A549 treated with CORT108297 at 1 μM for 4 hours (cell line): ENCODE results near the gene CHRNB1. TPM values are rescaled to one million over a fixed set of nuclear protein-coding genes. Genes with fewer than 3 reads are reported as not detected.

Source experiments
- total RNA-seq: library from RNA; stranded (reverse); fragments of 200-300 nt; extraction: Qiagen RNA extraction; gene quantifications from 5 replicates; pipeline ENCODE4 v1.2.3, GENCODE V29; 2022

Gene CHRNB1
- 5.2 to 9.8 TPM (median 8.8 TPM) in 5 replicates for total RNA-seq

GRCh38 chr17:7444682-7445618, at the start of gene CHRNB1:
Gene CHRNB1 (plus strand): TSS chr17:7445061. CDS start chr17:7445128, 67 bp downstream.

DNA sequence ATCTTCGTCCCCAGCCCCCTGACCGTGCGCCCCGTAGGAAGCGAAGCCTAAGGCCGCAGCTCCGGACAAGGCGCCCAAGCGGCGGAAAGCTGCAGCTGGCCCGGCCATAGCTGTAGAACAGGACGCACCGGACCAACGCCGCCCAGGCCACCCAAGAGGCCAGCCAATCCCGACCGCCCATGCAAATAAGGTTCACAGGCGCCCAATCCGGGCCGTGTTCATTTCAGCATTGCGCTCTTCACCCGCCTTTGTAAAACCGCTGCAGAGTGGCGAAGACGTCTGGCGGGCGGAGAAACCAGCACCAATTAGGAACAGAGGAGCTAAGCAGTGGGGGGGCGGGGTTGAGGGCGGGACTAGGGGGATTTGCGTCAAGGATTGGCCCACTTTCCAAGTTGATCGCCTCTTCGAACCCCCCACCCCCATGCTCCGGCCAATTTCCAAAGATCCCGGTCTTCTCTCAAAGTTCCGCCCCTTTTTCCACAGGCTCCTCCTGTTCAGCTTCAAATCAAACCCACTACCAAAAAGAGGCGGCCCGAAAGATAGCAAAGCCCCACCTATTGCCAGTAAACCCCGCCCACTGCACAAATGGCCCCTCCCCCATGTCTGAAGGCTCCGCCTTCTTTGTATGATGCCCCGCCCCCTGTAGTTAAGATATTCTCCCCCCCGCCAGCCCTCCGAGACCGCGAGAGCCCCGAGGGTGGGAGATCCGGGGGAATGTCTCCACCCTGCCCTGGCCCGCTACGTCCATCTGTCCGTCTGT, 40.7 kb upstream of the CHRNB1 start, which contains the start of gene TMEM256:
TMEM256 (minus strand) TSS at position 121 of the 760 bp plus-strand sequence; CDS start at position 108, 13 bp downstream.

DNA sequence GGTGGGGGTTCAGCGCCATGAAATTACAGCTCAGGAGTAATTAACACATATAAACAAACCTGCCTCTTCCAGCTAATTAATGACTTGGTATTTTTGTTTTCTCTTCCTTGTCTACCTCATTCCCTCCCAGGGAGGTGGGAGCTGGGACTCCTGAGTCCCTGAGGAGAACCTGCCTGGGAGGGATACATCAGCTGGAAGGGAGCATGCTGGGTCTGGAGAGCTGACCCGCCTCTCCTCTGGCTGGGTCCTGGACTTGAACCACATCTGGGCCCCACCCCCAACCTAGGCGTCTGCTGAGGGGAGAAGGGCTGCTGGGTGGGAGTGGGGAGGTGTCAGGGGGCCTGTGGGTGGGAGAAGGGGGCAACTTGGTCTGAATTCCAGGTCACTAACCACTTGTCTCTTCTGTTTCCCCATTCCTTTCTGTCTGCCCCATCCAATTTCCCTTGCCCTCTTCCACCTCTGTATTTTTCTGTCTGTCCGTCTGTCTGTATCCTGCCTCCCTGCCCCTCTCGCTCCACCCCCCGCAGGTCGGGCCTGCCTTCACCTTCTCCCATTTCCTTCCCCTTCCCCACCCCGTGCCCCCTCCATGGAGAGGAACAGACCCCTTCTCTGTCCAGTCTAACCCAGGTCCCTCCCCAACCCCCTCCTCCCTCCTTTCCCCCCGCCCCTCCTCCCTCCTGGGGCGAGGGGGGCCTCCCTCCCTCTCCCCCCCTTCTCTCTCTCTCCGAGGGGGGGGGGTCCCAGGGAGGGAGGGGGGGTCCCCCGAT, 37.2 kb upstream of the CHRNB1 start, which contains the start of gene NLGN2:
NLGN2 (plus strand) TSS at position 361 of the 767 bp plus-strand sequence. CDS start 411 bp downstream, outside the sequence.

GRCh38 chr17:7419819-7420610, 24.8 kb upstream of the CHRNB1 start, which contains the start of gene SPEM1:
Gene SPEM1 (plus strand): TSS chr17:7420324. CDS start chr17:7420385, 61 bp downstream.

GRCh38 chr17:7425316-7425715, 19.5 kb upstream of the CHRNB1 start, which contains the start of gene SPEM2:
Gene SPEM2 (plus strand): TSS chr17:7425616. CDS start chr17:7425689, 73 bp downstream.

DNA sequence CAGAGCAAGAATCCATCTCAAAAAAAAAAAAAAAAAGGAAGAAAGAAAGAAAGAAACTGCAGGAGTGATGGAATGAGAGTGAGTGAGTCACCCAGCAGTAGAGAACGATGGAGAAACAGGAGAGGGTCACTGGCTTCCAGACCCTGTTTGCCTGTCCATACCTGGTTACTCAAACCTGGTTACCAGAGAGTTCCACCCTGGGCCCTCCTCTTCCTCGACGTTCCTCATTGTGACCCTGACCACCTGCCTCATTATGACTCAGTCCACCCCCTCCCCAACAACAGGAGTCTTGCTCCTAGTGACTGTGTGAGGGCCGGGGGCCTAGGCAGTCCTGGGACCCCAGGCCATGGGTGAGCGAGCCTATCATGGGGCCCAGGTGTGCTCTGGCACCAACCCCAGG, 16.3 kb upstream of the CHRNB1 start, which contains the start of gene SPEM3:
SPEM3 (plus strand) TSS at position 301 of the 400 bp plus-strand sequence; CDS start at position 347, 46 bp downstream.

GRCh38 chr17:7439462-7440112, 5.3 kb upstream of the CHRNB1 start, which contains the start of gene FGF11:
Gene FGF11 (plus strand): TSS chr17:7439512. CDS start chr17:7439621, 109 bp downstream.

DNA sequence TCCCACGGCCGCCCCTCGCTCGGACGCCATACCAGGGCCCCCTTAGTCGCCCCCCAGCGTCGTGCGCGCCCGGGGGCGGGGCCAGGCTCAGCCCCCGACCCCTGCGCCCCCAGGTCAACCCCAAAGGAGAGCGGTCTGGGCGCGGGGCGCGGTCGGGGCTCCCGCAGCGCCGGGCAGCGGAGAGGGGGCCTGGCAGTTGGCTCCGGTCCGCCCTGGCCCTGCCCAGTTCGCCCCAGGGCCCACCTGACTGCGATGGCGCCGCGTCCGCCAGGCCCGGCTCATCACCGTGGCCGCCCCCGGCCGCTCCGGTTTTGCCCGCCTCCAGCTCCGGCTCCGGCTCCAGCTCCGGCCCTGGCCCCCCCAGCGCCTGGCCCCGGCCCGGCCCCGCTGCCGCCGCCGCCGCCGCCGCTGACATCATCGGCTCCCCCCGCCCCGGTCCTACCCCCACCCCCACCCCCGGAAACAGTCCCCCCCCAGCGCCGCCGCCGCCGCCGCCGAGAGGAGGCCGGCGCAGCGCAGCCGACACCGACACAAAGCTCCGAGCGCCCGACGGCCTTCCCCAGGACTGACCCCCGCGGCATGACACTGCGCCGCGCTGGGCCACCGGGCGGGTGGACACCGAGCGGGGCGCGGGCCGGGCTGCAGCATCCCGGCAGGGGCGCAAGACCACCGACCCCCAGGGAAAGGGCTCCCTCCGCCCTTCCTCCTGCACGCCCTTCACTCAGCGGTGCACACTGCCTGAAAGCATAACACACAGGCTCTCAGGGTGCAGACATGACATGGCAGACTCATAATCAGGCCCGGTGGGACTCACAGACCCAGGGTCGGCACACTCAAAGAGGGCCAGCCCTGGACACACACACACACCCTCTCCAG, 34.6 kb downstream of the CHRNB1 start, which contains the start of gene ZBTB4:
ZBTB4 (minus strand) TSS at position 419 of the 876 bp plus-strand sequence. CDS start 12,830 bp downstream, outside the sequence.

DNA sequence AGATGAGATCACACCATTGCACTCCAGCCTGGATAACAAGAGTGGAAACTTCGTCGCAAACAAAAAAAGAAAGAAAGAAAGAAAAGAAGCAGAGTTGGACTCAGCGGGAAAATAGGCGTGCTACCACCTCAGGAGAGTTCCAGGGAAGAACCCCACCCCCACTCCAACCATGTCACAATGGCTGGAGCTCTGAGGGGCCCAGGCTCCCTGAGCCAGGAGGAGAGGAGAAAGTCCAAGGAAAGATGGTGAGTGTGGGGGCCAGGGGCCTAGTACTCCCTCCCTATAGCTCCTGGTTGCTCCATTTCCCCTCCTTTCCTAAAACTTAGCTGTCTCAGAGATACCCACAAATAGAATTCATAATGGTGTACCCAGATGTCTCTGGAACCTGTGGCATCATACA, 36.4 kb downstream of the CHRNB1 start, which contains the start of gene SLC35G6:
SLC35G6 (plus strand) TSS at position 172 of the 400 bp plus-strand sequence; CDS start at position 243, 71 bp downstream.

DNA sequence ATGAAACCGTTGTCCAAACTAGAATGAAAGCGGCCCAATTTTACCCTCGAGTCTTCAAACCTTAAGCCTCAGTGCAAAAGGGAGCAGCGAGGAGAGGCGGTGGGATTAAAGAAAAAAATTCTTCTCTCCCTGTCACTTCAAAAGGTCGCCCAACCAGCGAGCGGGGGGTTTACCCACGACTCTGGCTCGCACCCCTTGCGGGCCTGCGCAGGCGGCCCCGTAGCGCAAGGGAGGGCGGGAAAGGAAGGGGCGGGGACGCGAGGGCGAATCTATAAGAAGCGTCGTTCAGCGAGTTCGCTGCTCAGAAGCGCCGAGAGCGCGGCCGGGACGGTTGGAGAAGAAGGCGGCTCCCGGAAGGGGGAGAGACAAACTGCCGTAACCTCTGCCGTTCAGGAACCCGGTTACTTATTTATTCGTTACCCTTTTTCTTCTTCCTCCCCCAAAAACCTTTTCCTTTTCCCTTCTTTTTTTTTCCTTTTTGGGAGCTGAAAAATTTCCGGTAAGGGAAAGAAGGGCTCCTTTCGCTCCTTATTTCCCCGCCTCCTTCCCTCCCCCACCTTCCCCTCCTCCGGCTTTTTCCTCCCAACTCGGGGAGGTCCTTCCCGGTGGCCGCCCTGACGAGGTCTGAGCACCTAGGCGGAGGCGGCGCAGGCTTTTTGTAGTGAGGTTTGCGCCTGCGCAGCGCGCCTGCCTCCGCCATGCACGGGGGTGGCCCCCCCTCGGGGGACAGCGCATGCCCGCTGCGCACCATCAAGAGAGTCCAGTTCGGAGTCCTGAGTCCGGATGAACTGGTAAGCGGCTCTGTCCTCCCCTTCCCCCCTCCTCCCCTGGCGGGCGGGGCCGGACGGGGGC, 39.4 kb downstream of the CHRNB1 start, which contains the start of gene POLR2A:
POLR2A (plus strand) TSS at position 300 of the 852 bp plus-strand sequence.

Other genes with a start within 250 kb of the CHRNB1 start
- 6.8 to 9.8 TPM (median 8.2 TPM) in 5 replicates for gene DLG4, start 225.2 kb upstream of the CHRNB1 start, total RNA-seq
- 308 to 483 TPM (median 455 TPM) in 5 replicates for gene ACADVL, start 225.1 kb upstream of the CHRNB1 start, total RNA-seq
- gene DVL2, start 210.5 kb upstream of the CHRNB1 start, total RNA-seq = 30.7 to 43.1 TPM (median 40.7 TPM) in 5 replicates
- gene PHF23, start 205.6 kb upstream of the CHRNB1 start, total RNA-seq = 82.4 to 100 TPM (median 91.5 TPM) in 5 replicates
- gene GABARAP, start 202.6 kb upstream of the CHRNB1 start, total RNA-seq = 645 to 806 TPM (median 682 TPM) in 5 replicates
- 221 to 239 TPM (median 226 TPM) in 5 replicates for gene CTDNEP1, start 193.3 kb upstream of the CHRNB1 start, total RNA-seq
- gene ELP5, start 192.8 kb upstream of the CHRNB1 start, total RNA-seq = 121 to 141 TPM (median 127 TPM) in 5 replicates
- gene CLDN7, start 182.6 kb upstream of the CHRNB1 start, total RNA-seq = 0.84 to 1.2 TPM (median 0.97 TPM) in 5 replicates
- gene SLC2A4, start 163.3 kb upstream of the CHRNB1 start, total RNA-seq = 0.15 to 0.27 TPM (median 0.26 TPM) in 5 replicates
- gene YBX2, start 150.4 kb upstream of the CHRNB1 start, total RNA-seq = 0.53 to 0.69 TPM (median 0.59 TPM) in 5 replicates
- gene EIF5A, start 137.4 kb upstream of the CHRNB1 start, total RNA-seq = 1,648 to 1,788 TPM (median 1,697 TPM) in 5 replicates
- 88.2 to 105 TPM (median 103 TPM) in 5 replicates for gene GPS2, start 129.7 kb upstream of the CHRNB1 start, total RNA-seq
- gene NEURL4, start 115.7 kb upstream of the CHRNB1 start, total RNA-seq = 22.9 to 38.3 TPM (median 34.9 TPM) in 5 replicates
- 0.48 to 5.1 TPM (median 4.2 TPM) in 5 replicates for gene ACAP1, start 108.5 kb upstream of the CHRNB1 start, total RNA-seq
- gene KCTD11, start 92.9 kb upstream of the CHRNB1 start, total RNA-seq = 11.8 to 15.9 TPM (median 13.7 TPM) in 5 replicates
- not detected in 5 replicates for gene TMEM95, start 89.9 kb upstream of the CHRNB1 start, total RNA-seq
- 1.3 to 2.0 TPM (median 1.7 TPM) in 5 replicates for gene TNK1, start 64.0 kb upstream of the CHRNB1 start, total RNA-seq
- 37.4 to 45.9 TPM (median 43.5 TPM) in 5 replicates for gene PLSCR3, start 50.5 kb upstream of the CHRNB1 start, total RNA-seq
- gene TMEM256, start 41.0 kb upstream of the CHRNB1 start, total RNA-seq = 177 to 231 TPM (median 209 TPM) in 5 replicates
- 12.1 to 21.2 TPM (median 19.3 TPM) in 5 replicates for gene NLGN2, start 37.2 kb upstream of the CHRNB1 start, total RNA-seq
- 0.13 TPM in 1 of 5 replicates, not detected in the others for gene SPEM1, start 24.7 kb upstream of the CHRNB1 start, total RNA-seq
- 0.05 to 0.10 TPM (median 0.08 TPM) in 4 of 5 replicates, not detected in the other for gene SPEM2, start 19.4 kb upstream of the CHRNB1 start, total RNA-seq
- gene SPEM3, start 16.2 kb upstream of the CHRNB1 start, total RNA-seq = 0.04 to 0.06 TPM in 2 of 5 replicates, not detected in the others
- gene TMEM102, start 9.6 kb upstream of the CHRNB1 start, total RNA-seq = 11.2 to 15.4 TPM (median 13.9 TPM) in 5 replicates
- gene FGF11, start 5.5 kb upstream of the CHRNB1 start, total RNA-seq = 0.92 to 1.6 TPM (median 1.4 TPM) in 5 replicates
- gene ZBTB4, start 34.6 kb downstream of the CHRNB1 start, total RNA-seq = 19.8 to 26.8 TPM (median 24.2 TPM) in 5 replicates
- not detected in 5 replicates for gene SLC35G6, start 36.4 kb downstream of the CHRNB1 start, total RNA-seq
- gene POLR2A, start 39.3 kb downstream of the CHRNB1 start, total RNA-seq = 65.7 to 84.9 TPM (median 82.6 TPM) in 5 replicates
- gene TNFSF12, start 104.0 kb downstream of the CHRNB1 start, total RNA-seq = 9.8 to 14.0 TPM (median 12.8 TPM) in 5 replicates
- 0.61 to 0.79 TPM (median 0.68 TPM) in 5 replicates for gene TNFSF13, start 113.7 kb downstream of the CHRNB1 start, total RNA-seq
- gene SENP3, start 116.9 kb downstream of the CHRNB1 start, total RNA-seq = 97.6 to 109 TPM (median 105 TPM) in 5 replicates
- gene CD68, start 134.6 kb downstream of the CHRNB1 start, total RNA-seq = 30.8 to 38.1 TPM (median 35.8 TPM) in 5 replicates
- gene MPDU1, start 138.8 kb downstream of the CHRNB1 start, total RNA-seq = 112 to 141 TPM (median 120 TPM) in 5 replicates
- gene SOX15, start 145.0 kb downstream of the CHRNB1 start, total RNA-seq = 0.33 to 0.44 TPM (median 0.41 TPM) in 4 of 5 replicates, not detected in the other
- 51.9 to 64.2 TPM (median 60.4 TPM) in 5 replicates for gene FXR2, start 169.8 kb downstream of the CHRNB1 start, total RNA-seq
- gene SAT2, start 182.8 kb downstream of the CHRNB1 start, total RNA-seq = 64.3 to 90.5 TPM (median 85.4 TPM) in 5 replicates
- gene SHBG, start 185.1 kb downstream of the CHRNB1 start, total RNA-seq = 0.35 to 1.0 TPM (median 0.66 TPM) in 5 replicates
- gene ATP1B2, start 205.9 kb downstream of the CHRNB1 start, total RNA-seq = 0.14 to 0.40 TPM (median 0.21 TPM) in 5 replicates
- gene TP53, start 242.4 kb downstream of the CHRNB1 start, total RNA-seq = 49.0 to 53.9 TPM (median 51.0 TPM) in 5 replicates
- 33.2 to 50.4 TPM (median 45.9 TPM) in 5 replicates for gene WRAP53, start 243.4 kb downstream of the CHRNB1 start, total RNA-seq